Pericardium fibroblast (primary cell): ENCODE results near the gene ACAA1. TPM values are rescaled to one million over a fixed set of nuclear protein-coding genes. Genes with fewer than 3 reads are reported as not detected.

Experiments used
- total RNA-seq: library from RNA; depleted of rRNA; stranded (reverse); fragments of >200 nt; gene quantifications from 2 replicates; pipeline ENCODE4 v1.2.3, GENCODE V29; 2015

The ACAA1 gene, protein sequence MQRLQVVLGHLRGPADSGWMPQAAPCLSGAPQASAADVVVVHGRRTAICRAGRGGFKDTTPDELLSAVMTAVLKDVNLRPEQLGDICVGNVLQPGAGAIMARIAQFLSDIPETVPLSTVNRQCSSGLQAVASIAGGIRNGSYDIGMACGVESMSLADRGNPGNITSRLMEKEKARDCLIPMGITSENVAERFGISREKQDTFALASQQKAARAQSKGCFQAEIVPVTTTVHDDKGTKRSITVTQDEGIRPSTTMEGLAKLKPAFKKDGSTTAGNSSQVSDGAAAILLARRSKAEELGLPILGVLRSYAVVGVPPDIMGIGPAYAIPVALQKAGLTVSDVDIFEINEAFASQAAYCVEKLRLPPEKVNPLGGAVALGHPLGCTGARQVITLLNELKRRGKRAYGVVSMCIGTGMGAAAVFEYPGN
- total RNA-seq: 33.1 and 42.8 TPM in 2 replicates

DNA sequence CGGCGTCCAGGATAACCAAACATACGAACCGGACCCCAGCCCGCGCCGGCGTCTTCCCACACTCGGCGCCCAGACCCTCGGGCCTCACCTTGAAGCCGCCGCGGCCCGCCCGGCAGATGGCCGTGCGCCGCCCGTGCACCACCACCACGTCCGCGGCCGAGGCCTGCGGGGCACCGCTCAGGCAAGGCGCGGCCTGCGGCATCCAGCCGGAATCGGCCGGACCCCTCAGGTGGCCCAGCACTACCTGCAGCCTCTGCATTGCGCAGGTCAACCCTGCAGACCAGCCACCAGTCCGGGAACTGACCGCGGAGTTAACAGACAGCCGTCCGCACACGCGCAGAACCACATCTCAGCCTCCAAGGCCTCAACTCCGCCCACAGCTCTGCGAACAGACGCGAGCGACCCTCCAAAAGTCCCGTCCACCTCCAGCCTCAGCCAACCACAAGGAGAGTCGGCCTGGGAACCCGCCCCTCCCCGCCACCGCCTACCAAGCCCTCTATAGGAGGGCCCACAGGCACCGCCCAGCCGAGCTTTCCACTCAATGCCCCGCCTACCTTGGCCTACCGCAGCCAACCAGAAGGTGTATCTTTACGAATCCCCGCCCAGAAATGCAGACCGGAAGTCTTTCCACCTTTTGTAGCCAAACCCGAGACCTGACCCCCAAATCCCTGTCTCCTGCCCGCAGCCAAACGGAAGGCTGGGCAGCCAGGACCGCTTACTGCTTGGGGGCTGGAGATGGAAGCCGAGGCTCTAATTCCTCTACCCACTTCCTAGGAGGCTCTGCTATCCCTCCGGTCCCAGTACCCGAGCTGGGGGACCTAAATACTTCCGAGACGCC is at the start of gene ACAA1:
ACAA1 (minus strand) TSS at position 351 of the 838 bp plus-strand sequence; CDS start at position 259, 92 bp downstream.

GRCh38 chr3:38164952-38165721 is 28.2 kb upstream of the ACAA1 start, which contains the start of gene OXSR1:
OXSR1 (plus strand) TSS chr3:38165537; CDS start chr3:38165877, 340 bp downstream.

GRCh38 chr3:38138349-38139190 is 1.6 kb upstream of the ACAA1 start, which contains the start of gene MYD88:
MYD88 (plus strand) TSS chr3:38138661; CDS start chr3:38138701, 40 bp downstream.

Other genes with a start within 250 kb of the ACAA1 start
- gene VILL, start 146.3 kb downstream of the ACAA1 start, total RNA-seq: 7.0 and 10.2 TPM in 2 replicates
- gene PLCD1, start 107.5 kb downstream of the ACAA1 start, total RNA-seq: 29.1 and 33.1 TPM in 2 replicates
- gene DLEC1, start 97.9 kb downstream of the ACAA1 start, total RNA-seq: under 0.01 and 0.12 TPM in 2 replicates
- gene MYD88, start 1.5 kb upstream of the ACAA1 start, total RNA-seq: 24.8 and 27.8 TPM in 2 replicates
- 18.6 and 22.4 TPM in 2 replicates for gene OXSR1, start 28.4 kb upstream of the ACAA1 start, total RNA-seq
- not detected in 2 replicates for gene SLC22A13, start 128.7 kb upstream of the ACAA1 start, total RNA-seq
- gene SLC22A14, start 145.2 kb upstream of the ACAA1 start, total RNA-seq: not detected in 2 replicates
- 1.6 and 3.1 TPM in 2 replicates for gene XYLB, start 209.7 kb upstream of the ACAA1 start, total RNA-seq